Fibroblast of pulmonary artery (primary cell): Measurements from ENCODE around the gene COL8A1.
A peak's percentile ranks its signal among the peaks of the same experiment; 100 is the strongest.

Experiments
- DNase-seq: peaks from one replicate; pipeline ENCODE4 v3.0.0-alpha.2; 2010; ENCODE audit warnings: low read depth
- H3K4me3 ChIP-seq: replicated peaks from 2 replicates; pipeline ENCODE4 v1.5.1; 2011; ENCODE audit warnings: low read depth, mild to moderate bottlenecking, control low read depth, low read length, moderate library complexity
- CTCF ChIP-seq: IDR thresholded peaks from 2 replicates; pipeline ENCODE4 v1.5.1; 2011; ENCODE audit warnings: mild to moderate bottlenecking, control low read depth, low read length, inconsistent platforms; ENCODE audit errors: missing control alignments

The COL8A1 gene

GRCh38 chr3:99817437-99818240 lies 179.2 kb downstream of the COL8A1 start, which contains the start of gene CMSS1:
CMSS1 (plus strand) TSS chr3:99817862.
- peak within 1 kb of the TSS; percentile 89 for H3K4me3 ChIP-seq
- TF ChIP-seq CTCF: peak; percentile 30
- DNase-seq: peak; percentile 95

GRCh38 chr3:99818818-99819217 lies 180.4 kb downstream of the COL8A1 start:
- peak overlapping the region; percentile 89 for H3K4me3 ChIP-seq
- no peak for DNase-seq
- no peak for TF ChIP-seq CTCF

GRCh38 chr3:99823723-99824711 lies 185.6 kb downstream of the COL8A1 start:
- no peak overlapping the region for H3K4me3 ChIP-seq
- no peak for DNase-seq
- no peak for TF ChIP-seq CTCF

- peak; percentile 29 for DNase-seq
- no peak overlapping the region for H3K4me3 ChIP-seq
- TF ChIP-seq CTCF: no peak
Observed at GRCh38 chr3:99825004-99825640, 186.7 kb downstream of the COL8A1 start.

GRCh38 chr3:99829844-99830243 lies 191.4 kb downstream of the COL8A1 start:
- no peak for TF ChIP-seq CTCF
- DNase-seq: no peak
- H3K4me3 ChIP-seq: no peak overlapping the region

- H3K4me3 ChIP-seq: no peak overlapping the region
- no peak for TF ChIP-seq CTCF
- DNase-seq: no peak
Observed at GRCh38 chr3:99833617-99834205, 195.3 kb downstream of the COL8A1 start.
